Inflammatory macrophage treated with lipopolysaccharide for 4 hours (primary cell): ENCODE measurements around the gene ZMYND10.
"Not testable (repeated sequence)": the region's sequence is repeated elsewhere in the genome, so short reads cannot be mapped to it uniquely, and the experiment has no call there.

ENCODE experiments used
- DNase-seq: peaks from one replicate; pipeline ENCODE4 v3.0.0-alpha.2; 2020

The ZMYND10 gene

GRCh38 chr3:50324351-50325112, 21.0 kb downstream of the ZMYND10 start:
- peak; percentile 63 for DNase-seq

GRCh38 chr3:50323614-50324199, 21.8 kb downstream of the ZMYND10 start:
- peak; percentile 34 for DNase-seq

- peak; percentile 57 for DNase-seq
These were observed 22.4 kb downstream of the ZMYND10 start for GRCh38 chr3:50323092-50323600.

- DNase-seq = no peak
These were observed 23.0 kb downstream of the ZMYND10 start, which contains the start of gene HYAL2 for GRCh38 chr3:50322386-50323091. Gene HYAL2, minus strand, starts transcription at chr3:50322745. Its CDS starts 2,256 bp downstream, at chr3:50320489.

- DNase-seq = no peak
These were observed 23.5 kb downstream of the ZMYND10 start for GRCh38 chr3:50322115-50322385.

GRCh38 chr3:50321336-50322114, 24.0 kb downstream of the ZMYND10 start:
- DNase-seq = peak; percentile 88

GRCh38 chr3:50320853-50321335, 24.6 kb downstream of the ZMYND10 start:
- peak; percentile 44 for DNase-seq

- no peak for DNase-seq
These were observed 25.5 kb downstream of the ZMYND10 start for GRCh38 chr3:50319894-50320625.

- no peak for DNase-seq
These were observed 26.2 kb downstream of the ZMYND10 start for GRCh38 chr3:50319181-50319893.

- peak; percentile 22 for DNase-seq
These were observed 26.9 kb downstream of the ZMYND10 start for GRCh38 chr3:50318615-50319014.

- DNase-seq = no peak
These were observed 27.4 kb downstream of the ZMYND10 start for GRCh38 chr3:50318163-50318562.

- no peak for DNase-seq
These were observed 28.2 kb downstream of the ZMYND10 start for GRCh38 chr3:50317300-50317699.

GRCh38 chr3:50316657-50317242, 28.8 kb downstream of the ZMYND10 start:
- DNase-seq = no peak

GRCh38 chr3:50314816-50315215, 30.7 kb downstream of the ZMYND10 start:
- DNase-seq = no peak

GRCh38 chr3:50314342-50314741, 31.2 kb downstream of the ZMYND10 start:
- no peak for DNase-seq

- not testable (repeated sequence) for DNase-seq
These were observed 33.5 kb downstream of the ZMYND10 start for GRCh38 chr3:50312041-50312440.

- no peak for DNase-seq
These were observed 40.9 kb downstream of the ZMYND10 start for GRCh38 chr3:50304601-50305000.

GRCh38 chr3:50303013-50303815, 42.3 kb downstream of the ZMYND10 start, which contains the start of gene HYAL1:
Gene HYAL1, minus strand, starts transcription at chr3:50303574. Its CDS starts 618 bp downstream, at chr3:50302956.
- no peak for DNase-seq

GRCh38 chr3:50302095-50303012, 43.2 kb downstream of the ZMYND10 start:
- no peak for DNase-seq
